Prostate gland (tissue), 2 donors: ENCODE results near the gene LSM4. TPM values are rescaled to one million over a fixed set of nuclear protein-coding genes. Genes with fewer than 3 reads are reported as not detected.
A peak's percentile ranks its signal among the peaks of the same experiment; 100 is the strongest.
"Not testable (repeated sequence)": the region's sequence is repeated elsewhere in the genome, so short reads cannot be mapped to it uniquely, and the experiment has no call there.

ENCODE experiments used
- DNase-seq: peaks from one replicate; pipeline ENCODE4 v3.0.0-alpha.2; 2019; ENCODE audit warnings: low spot score
- H3K27ac ChIP-seq, 2 donors: fragments of 200-600 bp; sonication (generic); 2 replicates each; pipeline ENCODE4 v1.5.1; 2017 to 2019
- H3K27me3 ChIP-seq: fragments of 200-600 bp; sonication (generic); replicated peaks from 2 replicates; pipeline ENCODE4 v1.5.1; 2019; ENCODE audit not compliant: insufficient read depth
- H3K36me3 ChIP-seq, 2 donors: fragments of 200-600 bp; sonication (generic); 1 replicate in 1 of 2; 2 replicates in 1 of 2; pipeline versions ENCODE4 v1.5.1 to v1.8.1; 2017 to 2019
- H3K4me1 ChIP-seq: fragments of 200-600 bp; sonication (generic); replicated peaks from 2 replicates; pipeline ENCODE4 v1.5.1; 2019
- H3K4me3 ChIP-seq, 2 donors: fragments of 200-600 bp; sonication (generic); 2 replicates each; pipeline ENCODE4 v1.5.1; 2017 to 2019
- H3K9me3 ChIP-seq: fragments of 200-600 bp; sonication (generic); 2 replicates; pipeline ENCODE4 v1.5.1; 2017
- POLR2A ChIP-seq: fragments of 450-650 bp; IDR thresholded peaks from one replicate; pipeline ENCODE4 v1.6.1; 2016; ENCODE audit warnings: antibody characterized with exemption, mild to moderate bottlenecking
- POLR2AphosphoS5 ChIP-seq: sonication (generic); formaldehyde crosslinking; IDR thresholded peaks from one replicate; pipeline ENCODE4 v1.6.1; 2017; ENCODE audit warnings: antibody characterized with exemption
- WGBS: methylation state at CpG from one replicate; pipeline ENCODE4 v1.1.5; 2018; 5-methylcytosine and 5-hydroxymethylcytosine counted together
- intact Hi-C: fragments of 100-400 bp; cut with DNase I; formaldehyde crosslinking; loops from one replicate; pipeline ENCODE4 v1.14.2; 2022
- total RNA-seq, 2 donors: library from RNA; depleted of rRNA; stranded (reverse); fragments of >200 nt; gene quantifications; one replicate each; pipeline ENCODE4 v1.1.0, GENCODE V29; 2016
- TF ChIP-seq, protein P1 (sequence below), 4 experiments: fragments of 200-600 bp in 2 of 4; fragments of 450-650 bp in 2 of 4; sonication (generic) in 2 of 4; IDR thresholded peaks; 1 replicate in 3 of 4; 2 replicates in 1 of 4; pipeline ENCODE4 v1.5.1; 2016 to 2019; ENCODE audit warnings: antibody characterized with exemption in 4 of 4, mild to moderate bottlenecking in 2 of 4, moderate library complexity in 2 of 4

The LSM4 gene
- total RNA-seq, 2 donors from 2014 or later = 157 to 215 TPM

DNA sequence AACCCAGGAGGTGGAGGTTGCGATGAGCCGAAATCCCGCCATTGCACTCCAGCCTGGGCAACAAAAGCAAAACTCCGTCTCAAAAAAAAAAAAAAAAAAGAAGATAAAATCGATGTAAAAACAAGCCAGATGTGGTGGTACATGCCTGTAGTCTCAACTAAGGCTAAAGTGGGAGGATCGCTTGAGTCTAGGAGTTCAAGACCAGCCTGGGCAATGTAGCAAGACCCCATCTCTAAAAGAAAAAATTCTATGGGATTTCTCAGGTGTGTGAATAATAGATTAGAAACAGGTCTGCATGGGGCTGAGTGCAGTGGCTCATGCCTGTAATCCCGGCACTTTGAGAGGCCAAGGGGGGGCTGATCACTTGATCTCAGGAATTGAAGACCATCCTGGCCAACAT, 28.7 kb upstream of the LSM4 start:
- Histone ChIP-seq H3K36me3 (no peaks in the 10 kb centered on the region), H3K9me3 (no peaks in the 10 kb centered on the region), H3K27me3 (no peaks in the 10 kb centered on the region), H3K4me3 (no peak overlapping the region), H3K27ac (no peak overlapping the region), H3K4me1 (peaks cover 3% of the 10 kb centered on the region)
- TF ChIP-seq POLR2AphosphoS5 (no peak), POLR2A (no peak)
- TF ChIP-seq, protein P1, sequence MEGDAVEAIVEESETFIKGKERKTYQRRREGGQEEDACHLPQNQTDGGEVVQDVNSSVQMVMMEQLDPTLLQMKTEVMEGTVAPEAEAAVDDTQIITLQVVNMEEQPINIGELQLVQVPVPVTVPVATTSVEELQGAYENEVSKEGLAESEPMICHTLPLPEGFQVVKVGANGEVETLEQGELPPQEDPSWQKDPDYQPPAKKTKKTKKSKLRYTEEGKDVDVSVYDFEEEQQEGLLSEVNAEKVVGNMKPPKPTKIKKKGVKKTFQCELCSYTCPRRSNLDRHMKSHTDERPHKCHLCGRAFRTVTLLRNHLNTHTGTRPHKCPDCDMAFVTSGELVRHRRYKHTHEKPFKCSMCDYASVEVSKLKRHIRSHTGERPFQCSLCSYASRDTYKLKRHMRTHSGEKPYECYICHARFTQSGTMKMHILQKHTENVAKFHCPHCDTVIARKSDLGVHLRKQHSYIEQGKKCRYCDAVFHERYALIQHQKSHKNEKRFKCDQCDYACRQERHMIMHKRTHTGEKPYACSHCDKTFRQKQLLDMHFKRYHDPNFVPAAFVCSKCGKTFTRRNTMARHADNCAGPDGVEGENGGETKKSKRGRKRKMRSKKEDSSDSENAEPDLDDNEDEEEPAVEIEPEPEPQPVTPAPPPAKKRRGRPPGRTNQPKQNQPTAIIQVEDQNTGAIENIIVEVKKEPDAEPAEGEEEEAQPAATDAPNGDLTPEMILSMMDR (IDR thresholded peaks at IDR 0.05) = no peak
- WGBS = 92% methylated on average over 7 of the region's 7 CpGs
- intact Hi-C loops = no loop called here
- DNase-seq = no peak

DNA sequence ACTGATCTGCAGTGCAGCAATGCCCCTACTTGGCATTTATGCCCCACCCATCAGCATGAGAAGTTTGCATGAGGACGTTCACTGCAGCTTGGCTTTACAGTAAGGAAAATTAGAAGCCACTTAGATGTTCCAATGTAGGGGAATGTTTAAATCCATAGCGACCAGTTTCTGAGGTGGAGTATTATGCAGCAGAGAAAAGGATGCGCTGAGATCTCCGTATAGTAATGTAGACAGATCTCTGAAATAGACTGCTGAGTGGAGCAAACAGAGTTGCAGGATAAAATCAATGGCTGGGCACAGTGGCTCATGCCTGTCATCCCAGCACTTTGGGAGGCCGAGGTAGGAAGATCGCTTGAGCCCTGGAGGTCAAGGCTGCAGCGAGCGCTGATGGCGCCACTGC, 27.6 kb upstream of the LSM4 start:
- Histone ChIP-seq H3K27ac (no peak overlapping the region), H3K36me3 (no peaks in the 10 kb centered on the region), H3K4me1 (no peaks in the 10 kb centered on the region), H3K9me3 (no peaks in the 10 kb centered on the region), H3K27me3 (no peaks in the 10 kb centered on the region), H3K4me3 (no peak overlapping the region)
- DNase-seq = no peak
- no peak for TF ChIP-seq POLR2A
- no peak for TF ChIP-seq POLR2AphosphoS5
- TF ChIP-seq, protein P1 (IDR thresholded peaks at IDR 0.05) = no peak
- 87% methylated on average over 9 of the region's 9 CpGs for whole genome bisulfite sequencing
- intact Hi-C loops = no loop called here

DNA sequence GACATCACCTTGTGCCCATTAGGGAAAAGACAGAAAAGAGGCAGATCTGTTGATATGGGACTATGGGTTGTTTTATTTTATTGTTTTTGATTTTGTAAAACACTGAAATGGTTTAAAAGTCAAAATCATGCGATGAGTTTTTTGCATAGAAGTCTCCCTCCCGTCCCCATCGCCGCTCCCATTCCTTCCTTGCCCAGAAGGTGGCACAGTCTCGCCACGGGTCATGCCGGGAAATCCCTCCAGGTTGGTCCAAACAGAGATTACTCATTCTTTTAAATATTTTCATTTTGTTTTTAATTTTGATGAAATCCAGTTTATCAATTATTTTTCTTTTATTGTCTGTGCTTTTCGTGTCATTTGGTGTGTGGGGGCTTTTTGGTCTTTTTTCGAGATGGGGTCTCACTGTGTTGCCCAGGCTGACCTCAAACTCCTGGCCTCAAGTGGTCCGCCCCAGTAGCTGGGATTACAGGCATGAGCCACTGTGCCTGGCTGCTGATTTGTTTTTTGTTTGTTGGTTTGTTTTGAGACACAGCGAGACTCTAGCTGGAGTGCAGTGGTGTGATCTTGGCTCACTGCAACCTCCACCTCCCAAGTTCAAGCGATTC, 26.8 kb upstream of the LSM4 start:
- no peaks in the 10 kb centered on the region for H3K27me3 ChIP-seq
- TF ChIP-seq, protein P1 (IDR thresholded peaks at IDR 0.05) = peak in 3 of 4 experiments; percentile 74 to 92 (median 85)
- TF ChIP-seq POLR2A (no peak), POLR2AphosphoS5 (peak; percentile 47)
- DNase-seq = peak; percentile 42
- no peaks in the 10 kb centered on the region for H3K36me3 ChIP-seq
- no peaks in the 10 kb centered on the region for H3K9me3 ChIP-seq
- no peaks in the 10 kb centered on the region for H3K4me1 ChIP-seq
- no peak overlapping the region for H3K27ac ChIP-seq
- intact Hi-C loops = loop anchor here (2.0 kb wide), 1 partner anchor 61 kb away; no protein-coding TSS in a partner anchor
- no peak overlapping the region for H3K4me3 ChIP-seq
- WGBS = 44% methylated on average over 12 of the region's 12 CpGs

DNA sequence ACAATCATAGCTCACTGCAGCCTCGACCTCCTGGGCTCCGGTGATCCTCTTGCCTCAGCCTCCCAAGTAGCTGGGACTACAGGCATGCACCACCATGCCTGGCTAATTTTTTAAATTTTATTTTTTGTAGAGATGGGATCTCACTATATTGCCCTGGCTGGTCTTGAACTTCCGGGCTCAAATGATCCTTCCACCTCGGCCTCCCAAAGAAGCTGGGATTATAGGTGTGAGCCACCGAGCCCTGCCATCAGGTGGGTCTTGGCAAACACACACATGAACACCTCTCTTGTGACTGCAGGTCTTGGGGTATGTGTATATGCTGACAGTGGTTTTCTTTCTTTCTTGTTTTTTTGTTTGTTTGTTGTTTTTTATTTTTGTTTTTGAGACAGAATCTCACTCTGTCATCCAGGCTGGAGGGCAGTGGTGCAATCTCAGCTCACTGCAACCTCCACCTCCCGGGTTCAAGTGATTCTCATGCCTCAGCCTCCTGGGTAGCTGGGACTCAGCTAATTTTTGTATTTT, 26.0 kb upstream of the LSM4 start:
- H3K4me1 ChIP-seq, H3K4me3 ChIP-seq, H3K27me3 ChIP-seq, H3K27ac ChIP-seq, H3K36me3 ChIP-seq, H3K9me3 ChIP-seq, DNase-seq: not testable (repeated sequence)
- intact Hi-C loops = loop anchor here (2.0 kb wide), 1 partner anchor 62 kb away; no protein-coding TSS in a partner anchor
- 88% methylated on average over 6 of the region's 6 CpGs for WGBS

DNA sequence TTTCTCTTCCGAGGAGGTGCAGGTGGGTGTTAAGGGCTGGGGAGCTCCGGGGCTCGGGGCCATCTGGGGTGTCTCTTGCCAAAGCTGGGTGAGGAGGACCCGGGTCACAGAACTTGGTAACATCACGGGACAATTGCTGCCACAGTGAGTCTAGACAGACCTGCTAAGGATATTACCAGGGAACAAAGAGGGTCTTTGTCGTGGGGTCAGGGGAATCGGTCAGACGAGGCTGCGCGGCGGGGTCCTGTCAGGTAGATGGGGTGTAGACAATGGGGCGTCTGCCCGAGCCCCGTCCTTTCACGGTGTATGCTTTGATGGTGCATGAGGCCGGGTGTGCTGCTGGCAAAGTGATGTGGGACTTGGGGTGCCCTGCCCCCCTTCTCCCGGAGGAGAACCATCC, 25.3 kb upstream of the LSM4 start:
- intact Hi-C loops = loop anchor here (2.0 kb wide), 1 partner anchor 63 kb away; no protein-coding TSS in a partner anchor

More for the DNA sequence above, 25.3 kb upstream of the LSM4 start:
- H3K9me3 ChIP-seq = no peaks in the 10 kb centered on the region
- no peak overlapping the region for H3K27ac ChIP-seq
- DNase-seq = no peak
- H3K4me3 ChIP-seq = no peak overlapping the region
- TF ChIP-seq POLR2A = no peak
- TF ChIP-seq, protein P1 (IDR thresholded peaks at IDR 0.05) = no peak
- TF ChIP-seq POLR2AphosphoS5 = no peak
- 87% methylated on average over 17 of the region's 17 CpGs for WGBS
- no peaks in the 10 kb centered on the region for H3K36me3 ChIP-seq
- no peaks in the 10 kb centered on the region for H3K27me3 ChIP-seq
- no peaks in the 10 kb centered on the region for H3K4me1 ChIP-seq
